ENCODE data around the gene RDX. TPM values are rescaled to one million over a fixed set of nuclear protein-coding genes. Genes with fewer than 3 reads are reported as not detected.
"Not testable (repeated sequence)": the region's sequence is repeated elsewhere in the genome, so short reads cannot be mapped to it uniquely, and the experiment has no call there.

The RDX gene
- polyA plus RNA-seq, 1 donor: 51.6 TPM

- DNase-seq; H3K27ac ChIP-seq (ENCODE audit: low read length); H3K36me3 ChIP-seq (ENCODE audit: control insufficient read depth, insufficient read depth, low read length); H3K27me3 ChIP-seq (ENCODE audit: control insufficient read depth, insufficient read depth, low read length); H3K9me3 ChIP-seq (ENCODE audit: control insufficient read depth, low read depth, low read length); H3K4me3 ChIP-seq (ENCODE audit: low read length); H3K4me1 ChIP-seq (ENCODE audit: control insufficient read depth, insufficient read depth, low read length): not testable (repeated sequence)
- no CpG with 5 or more reads among the region's 4 CpGs for WGBS (ENCODE audit: insufficient coverage, low lambda C conversion rate)
Observed at GRCh38 chr11:110280595-110280994, 15.8 kb downstream of the RDX start.

DNA sequence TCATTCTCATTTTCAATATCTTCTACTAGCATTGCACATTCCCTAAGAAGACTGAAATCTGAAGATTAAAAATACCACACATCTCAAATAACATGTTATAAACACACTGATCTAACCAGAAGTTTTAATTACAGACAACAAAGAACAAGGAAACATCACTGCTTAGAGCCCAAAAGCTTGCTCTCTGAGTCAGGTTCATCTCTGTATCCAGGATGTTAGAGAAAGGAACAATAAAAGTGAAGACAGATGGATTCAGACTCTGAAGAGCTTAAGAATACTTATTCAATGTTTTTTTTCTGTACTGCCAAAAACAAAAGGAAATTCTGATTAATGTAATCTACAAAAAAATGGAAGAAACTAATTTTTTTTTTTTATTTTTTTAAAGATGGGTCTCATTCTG, 16.5 kb downstream of the RDX start:
- Histone ChIP-seq H3K27me3 (ENCODE audit: control insufficient read depth, insufficient read depth, low read length) (no peaks in the 10 kb centered on the region), H3K27ac (ENCODE audit: low read length) (no peak overlapping the region), H3K36me3 (ENCODE audit: control insufficient read depth, insufficient read depth, low read length) (peaks cover 6% of the 10 kb centered on the region), H3K9me3 (ENCODE audit: control insufficient read depth, low read depth, low read length) (no peaks in the 10 kb centered on the region), H3K4me3 (ENCODE audit: low read length) (no peak overlapping the region), H3K4me1 (ENCODE audit: control insufficient read depth, insufficient read depth, low read length) (no peaks in the 10 kb centered on the region)
- DNase-seq: no peak

- Histone ChIP-seq H3K9me3 (ENCODE audit: control insufficient read depth, low read depth, low read length) (no peaks in the 10 kb centered on the region), H3K4me1 (ENCODE audit: control insufficient read depth, insufficient read depth, low read length) (no peaks in the 10 kb centered on the region), H3K36me3 (ENCODE audit: control insufficient read depth, insufficient read depth, low read length) (peaks cover 20% of the 10 kb centered on the region), H3K27me3 (ENCODE audit: control insufficient read depth, insufficient read depth, low read length) (no peaks in the 10 kb centered on the region), H3K27ac (ENCODE audit: low read length) (no peak overlapping the region), H3K4me3 (ENCODE audit: low read length) (no peak overlapping the region)
- no CpG with 5 or more reads among the region's 2 CpGs for WGBS (ENCODE audit: insufficient coverage, low lambda C conversion rate)
- DNase-seq: no peak
Observed at GRCh38 chr11:110272919-110273318, 23.5 kb downstream of the RDX start.

DNA sequence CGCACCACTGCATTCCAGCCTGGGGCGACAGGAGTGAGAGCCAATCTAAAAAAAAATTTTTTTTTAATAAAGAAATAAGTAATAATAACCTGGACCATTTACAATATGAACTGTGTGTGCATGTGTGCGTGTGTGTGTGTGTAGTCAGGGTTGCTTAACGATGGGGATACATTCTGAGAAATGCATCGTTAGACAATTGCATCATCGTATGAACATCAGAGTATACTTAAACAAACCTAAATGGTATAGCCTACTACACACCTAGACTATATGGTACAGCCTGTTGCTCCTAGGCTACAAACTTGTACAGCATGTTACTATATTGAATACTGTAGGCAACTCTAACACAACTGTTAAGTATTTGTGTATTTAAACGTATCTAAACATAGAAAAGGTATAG, 26.4 kb downstream of the RDX start:
- Histone ChIP-seq H3K4me1 (ENCODE audit: control insufficient read depth, insufficient read depth, low read length) (no peaks in the 10 kb centered on the region), H3K27me3 (ENCODE audit: control insufficient read depth, insufficient read depth, low read length) (no peaks in the 10 kb centered on the region), H3K36me3 (ENCODE audit: control insufficient read depth, insufficient read depth, low read length) (peaks cover 17% of the 10 kb centered on the region), H3K4me3 (ENCODE audit: low read length) (no peak overlapping the region), H3K27ac (ENCODE audit: low read length) (no peak overlapping the region), H3K9me3 (ENCODE audit: control insufficient read depth, low read depth, low read length) (no peaks in the 10 kb centered on the region)
- 100% methylated on average over 1 of the region's 7 CpGs for WGBS (ENCODE audit: insufficient coverage, low lambda C conversion rate)
- DNase-seq: no peak

DNA sequence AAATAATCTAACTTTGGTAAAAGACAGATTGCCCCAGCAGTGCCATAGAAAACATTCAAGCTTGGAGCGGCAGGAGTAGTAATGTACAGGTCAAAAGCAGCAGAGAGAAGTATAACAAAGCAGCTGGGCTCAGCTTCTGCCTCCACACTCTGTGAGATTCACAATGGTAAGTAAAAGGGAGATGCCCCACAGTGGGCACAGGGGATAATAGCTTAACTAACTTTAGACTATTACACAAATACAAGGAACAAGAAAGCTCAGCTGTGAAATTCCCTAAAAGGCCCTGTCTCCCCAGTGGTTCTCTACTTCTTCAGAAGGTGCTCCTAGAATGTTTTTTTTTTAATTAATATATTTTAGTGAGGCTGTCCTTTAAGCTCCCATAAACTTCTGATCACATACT, 28.0 kb downstream of the RDX start:
- no peak overlapping the region for H3K4me3 ChIP-seq (ENCODE audit: low read length)
- no peak for DNase-seq
- H3K4me1 ChIP-seq (ENCODE audit: control insufficient read depth, insufficient read depth, low read length): no peaks in the 10 kb centered on the region
- WGBS (ENCODE audit: insufficient coverage, low lambda C conversion rate): no CpG with 5 or more reads among the region's 1 CpG
- peaks cover 17% of the 10 kb centered on the region for H3K36me3 ChIP-seq (ENCODE audit: control insufficient read depth, insufficient read depth, low read length)
- no peak overlapping the region for H3K27ac ChIP-seq (ENCODE audit: low read length)
- no peaks in the 10 kb centered on the region for H3K9me3 ChIP-seq (ENCODE audit: control insufficient read depth, low read depth, low read length)
- no peaks in the 10 kb centered on the region for H3K27me3 ChIP-seq (ENCODE audit: control insufficient read depth, insufficient read depth, low read length)

DNA sequence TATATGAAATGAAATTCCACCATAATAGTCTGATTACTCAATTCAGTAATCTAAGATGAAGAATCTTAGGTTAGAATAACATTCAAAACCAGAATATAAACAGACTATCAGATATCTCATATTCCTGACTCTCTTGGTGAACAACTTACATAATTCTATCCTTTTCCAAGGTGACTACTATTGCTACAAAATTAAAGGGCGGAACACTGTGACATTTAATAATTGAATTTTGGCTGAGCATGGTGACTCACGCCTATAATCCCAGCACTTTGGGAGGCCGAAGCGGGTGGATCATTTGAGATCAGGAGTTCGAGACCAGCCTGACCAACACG, 34.4 kb downstream of the RDX start:
- Histone ChIP-seq H3K36me3 (ENCODE audit: control insufficient read depth, insufficient read depth, low read length) (peaks cover 11% of the 10 kb centered on the region), H3K27ac (ENCODE audit: low read length) (no peak overlapping the region), H3K27me3 (ENCODE audit: control insufficient read depth, insufficient read depth, low read length) (no peaks in the 10 kb centered on the region), H3K9me3 (ENCODE audit: control insufficient read depth, low read depth, low read length) (no peaks in the 10 kb centered on the region), H3K4me1 (ENCODE audit: control insufficient read depth, insufficient read depth, low read length) (no peaks in the 10 kb centered on the region), H3K4me3 (ENCODE audit: low read length) (no peak overlapping the region)
- no peak for DNase-seq
- WGBS (ENCODE audit: insufficient coverage, low lambda C conversion rate): no CpG with 5 or more reads among the region's 6 CpGs

- no peaks in the 10 kb centered on the region for H3K27me3 ChIP-seq (ENCODE audit: control insufficient read depth, insufficient read depth, low read length)
- no peak overlapping the region for H3K27ac ChIP-seq (ENCODE audit: low read length)
- no peaks in the 10 kb centered on the region for H3K9me3 ChIP-seq (ENCODE audit: control insufficient read depth, low read depth, low read length)
- no peaks in the 10 kb centered on the region for H3K4me1 ChIP-seq (ENCODE audit: control insufficient read depth, insufficient read depth, low read length)
- DNase-seq: no peak
- H3K4me3 ChIP-seq (ENCODE audit: low read length): no peak overlapping the region
- H3K36me3 ChIP-seq (ENCODE audit: control insufficient read depth, insufficient read depth, low read length): peaks cover 13% of the 10 kb centered on the region
- WGBS (ENCODE audit: insufficient coverage, low lambda C conversion rate): 100% methylated on average over 1 of the region's 2 CpGs
Observed at GRCh38 chr11:110261195-110262071, 35.0 kb downstream of the RDX start.

- H3K9me3 ChIP-seq (ENCODE audit: control insufficient read depth, low read depth, low read length): no peaks in the 10 kb centered on the region
- H3K4me1 ChIP-seq (ENCODE audit: control insufficient read depth, insufficient read depth, low read length): no peaks in the 10 kb centered on the region
- no peaks in the 10 kb centered on the region for H3K27me3 ChIP-seq (ENCODE audit: control insufficient read depth, insufficient read depth, low read length)
- H3K4me3 ChIP-seq (ENCODE audit: low read length): no peak overlapping the region
- WGBS (ENCODE audit: insufficient coverage, low lambda C conversion rate): 100% methylated on average over 1 of the region's 3 CpGs
- H3K36me3 ChIP-seq (ENCODE audit: control insufficient read depth, insufficient read depth, low read length): peaks cover 26% of the 10 kb centered on the region
- H3K27ac ChIP-seq (ENCODE audit: low read length): no peak overlapping the region
- no peak for DNase-seq
Observed at GRCh38 chr11:110253525-110253924, 42.9 kb downstream of the RDX start.

GRCh38 chr11:110251836-110252235, 44.6 kb downstream of the RDX start:
- H3K9me3 ChIP-seq (ENCODE audit: control insufficient read depth, low read depth, low read length): no peaks in the 10 kb centered on the region
- no peak overlapping the region for H3K27ac ChIP-seq (ENCODE audit: low read length)
- no peak for DNase-seq
- no peaks in the 10 kb centered on the region for H3K27me3 ChIP-seq (ENCODE audit: control insufficient read depth, insufficient read depth, low read length)
- H3K4me3 ChIP-seq (ENCODE audit: low read length): no peak overlapping the region
- WGBS (ENCODE audit: insufficient coverage, low lambda C conversion rate): no CpG with 5 or more reads among the region's 1 CpG
- H3K4me1 ChIP-seq (ENCODE audit: control insufficient read depth, insufficient read depth, low read length): no peaks in the 10 kb centered on the region
- peaks cover 27% of the 10 kb centered on the region for H3K36me3 ChIP-seq (ENCODE audit: control insufficient read depth, insufficient read depth, low read length)

GRCh38 chr11:110250168-110250567, 46.2 kb downstream of the RDX start:
- DNase-seq: no peak
- Histone ChIP-seq H3K4me3 (ENCODE audit: low read length) (no peak overlapping the region), H3K9me3 (ENCODE audit: control insufficient read depth, low read depth, low read length) (no peaks in the 10 kb centered on the region), H3K4me1 (ENCODE audit: control insufficient read depth, insufficient read depth, low read length) (no peaks in the 10 kb centered on the region), H3K36me3 (ENCODE audit: control insufficient read depth, insufficient read depth, low read length) (peaks cover 32% of the 10 kb centered on the region), H3K27ac (ENCODE audit: low read length) (no peak overlapping the region), H3K27me3 (ENCODE audit: control insufficient read depth, insufficient read depth, low read length) (no peaks in the 10 kb centered on the region)
- no CpG with 5 or more reads among the region's 2 CpGs for WGBS (ENCODE audit: insufficient coverage, low lambda C conversion rate)

DNA sequence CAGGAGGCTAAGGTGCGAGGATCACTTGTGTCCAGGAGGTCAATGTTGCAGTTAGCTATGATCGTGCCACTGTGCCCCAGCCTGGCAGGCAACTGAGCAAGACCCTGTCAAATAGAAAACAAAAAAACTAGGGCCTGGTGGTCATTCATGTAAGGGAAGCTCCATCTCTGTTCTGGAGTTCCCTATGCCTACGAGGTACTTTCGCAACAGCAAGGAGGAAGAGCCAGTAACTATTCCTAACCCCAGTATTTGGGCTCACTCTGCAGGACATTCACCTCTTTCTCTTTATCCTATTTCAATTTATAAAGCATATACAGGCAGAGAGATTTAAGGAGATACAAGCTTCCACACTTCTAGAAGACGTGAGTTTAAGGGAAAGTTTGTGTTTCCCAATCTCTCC, 46.6 kb downstream of the RDX start:
- H3K9me3 ChIP-seq (ENCODE audit: control insufficient read depth, low read depth, low read length): no peaks in the 10 kb centered on the region
- 90% methylated on average over 2 of the region's 5 CpGs for WGBS (ENCODE audit: insufficient coverage, low lambda C conversion rate)
- peaks cover 32% of the 10 kb centered on the region for H3K36me3 ChIP-seq (ENCODE audit: control insufficient read depth, insufficient read depth, low read length)

More for the DNA sequence above, 46.6 kb downstream of the RDX start:
- Histone ChIP-seq H3K4me1 (ENCODE audit: control insufficient read depth, insufficient read depth, low read length) (no peaks in the 10 kb centered on the region), H3K27ac (ENCODE audit: low read length) (no peak overlapping the region), H3K27me3 (ENCODE audit: control insufficient read depth, insufficient read depth, low read length) (no peaks in the 10 kb centered on the region), H3K4me3 (ENCODE audit: low read length) (no peak overlapping the region)
- DNase-seq: no peak
